Tibial nerve (tissue), 3 donors: ENCODE results near the gene FBXO21.

Source experiments
- POLR2A ChIP-seq, 2 donors: fragments of 450-650 bp; IDR thresholded peaks; one replicate each; pipeline ENCODE4 v1.6.1; 2017; ENCODE audit warnings: antibody characterized with exemption in 2 of 2, mild to moderate bottlenecking in 2 of 2, moderate library complexity in 2 of 2
- TF ChIP-seq, protein P1 (sequence below), 5 experiments: fragments of 200-600 bp in 3 of 5; fragments of 450-650 bp in 2 of 5; sonication (generic) in 3 of 5; IDR thresholded peaks; one replicate each; pipeline ENCODE4 v1.5.1; 2016 to 2019; ENCODE audit warnings: antibody characterized with exemption in 5 of 5, mild to moderate bottlenecking in 3 of 5, moderate library complexity in 2 of 5

DNA sequence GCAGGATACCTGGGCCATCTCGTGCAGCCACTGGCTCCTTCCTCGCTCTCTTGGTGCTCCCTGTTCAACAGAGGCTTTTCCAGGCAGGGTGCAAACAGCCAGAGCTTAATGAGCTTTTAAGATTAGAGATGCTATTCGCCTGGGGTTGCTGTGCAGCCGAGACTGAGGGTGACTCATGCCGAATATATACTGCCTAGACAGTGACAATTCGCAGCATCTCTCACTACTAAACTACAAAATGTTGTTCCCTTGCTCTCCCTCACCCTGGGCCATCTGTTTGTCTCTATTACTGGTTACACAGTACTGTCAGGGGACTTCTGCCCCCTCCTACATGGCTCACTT, 65.0 kb downstream of the FBXO21 start:
- TF ChIP-seq, protein P1, sequence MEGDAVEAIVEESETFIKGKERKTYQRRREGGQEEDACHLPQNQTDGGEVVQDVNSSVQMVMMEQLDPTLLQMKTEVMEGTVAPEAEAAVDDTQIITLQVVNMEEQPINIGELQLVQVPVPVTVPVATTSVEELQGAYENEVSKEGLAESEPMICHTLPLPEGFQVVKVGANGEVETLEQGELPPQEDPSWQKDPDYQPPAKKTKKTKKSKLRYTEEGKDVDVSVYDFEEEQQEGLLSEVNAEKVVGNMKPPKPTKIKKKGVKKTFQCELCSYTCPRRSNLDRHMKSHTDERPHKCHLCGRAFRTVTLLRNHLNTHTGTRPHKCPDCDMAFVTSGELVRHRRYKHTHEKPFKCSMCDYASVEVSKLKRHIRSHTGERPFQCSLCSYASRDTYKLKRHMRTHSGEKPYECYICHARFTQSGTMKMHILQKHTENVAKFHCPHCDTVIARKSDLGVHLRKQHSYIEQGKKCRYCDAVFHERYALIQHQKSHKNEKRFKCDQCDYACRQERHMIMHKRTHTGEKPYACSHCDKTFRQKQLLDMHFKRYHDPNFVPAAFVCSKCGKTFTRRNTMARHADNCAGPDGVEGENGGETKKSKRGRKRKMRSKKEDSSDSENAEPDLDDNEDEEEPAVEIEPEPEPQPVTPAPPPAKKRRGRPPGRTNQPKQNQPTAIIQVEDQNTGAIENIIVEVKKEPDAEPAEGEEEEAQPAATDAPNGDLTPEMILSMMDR (IDR thresholded peaks at IDR 0.05) = no peak
- TF ChIP-seq POLR2A (IDR thresholded peaks at IDR 0.05) = no peak
